Measurements from ENCODE around the gene PLEK2.

- TF ChIP-seq ZNF274 (CRISPR knock-in tag; IDR thresholded peaks at IDR 0.05) (no peak), YEATS2 (CRISPR knock-in tag; IDR thresholded peaks at IDR 0.05; ENCODE audit: borderline replicate concordance) (no peak), EZH2 (conservative IDR thresholded peaks at IDR 0.05; ENCODE audit: low read depth, low read length) (no peak), ZC3H4 (CRISPR knock-in tag; IDR thresholded peaks at IDR 0.05; ENCODE audit: borderline replicate concordance) (no peak), MAX (IDR thresholded peaks at IDR 0.05) (no peak)
Measured at GRCh38 chr14:67425608-67426007, 13.6 kb upstream of the PLEK2 start.
